ENCODE results near the gene OXNAD1. TPM values are rescaled to one million over a fixed set of nuclear protein-coding genes. Genes with fewer than 3 reads are reported as not detected.

OXNAD1 gene
- total and polyA plus RNA-seq, 2 experiments from 2014 or later, result 14.4 to 21.1 TPM

GRCh38 chr3:16335772-16336645 is 71.0 kb downstream of the OXNAD1 start:
- Histone ChIP-seq H3K27ac (no peak overlapping the region), H2AFZ (no peak overlapping the region), H3K4me1 (ENCODE audit: insufficient read depth) (no peaks in the 10 kb centered on the region), H3K9me3 (ENCODE audit: low read depth) (peaks cover 6% of the 10 kb centered on the region), H3K79me2 (no peaks in the 10 kb centered on the region), H3K36me3 (replicated peaks; ENCODE audit: insufficient read depth, low read depth) (no peaks in the 10 kb centered on the region), H3K4me2 (no peak overlapping the region), H3K9me2 (replicated peaks; ENCODE audit: insufficient read depth) (no peaks in the 10 kb centered on the region), H4K20me1 (ENCODE audit: insufficient read depth, poor library complexity, severe bottlenecking) (no peaks in the 10 kb centered on the region), H3K27me3 (no peaks in the 10 kb centered on the region), H3K4me3 (no peak overlapping the region)
- no peak for DNase-seq (ENCODE audit: low spot score)
- TF ChIP-seq CTCF (IDR thresholded peaks at IDR 0.05; ENCODE audit: poor library complexity), result no peak
- no peak for TF ChIP-seq EZH2phosphoT487 (IDR thresholded peaks at IDR 0.05; ENCODE audit: low read depth, severe bottlenecking, unreplicated experiment)
- TF ChIP-seq EZH2 (IDR thresholded peaks at IDR 0.05; ENCODE audit: borderline replicate concordance), result no peak
- 90% methylated on average over 14 of the region's 14 CpGs for WGBS (ENCODE audit: low lambda C conversion rate, missing lambda C conversion rate)

- no peak for DNase-seq (ENCODE audit: low spot score)
- no peaks in the 10 kb centered on the region for H3K4me1 ChIP-seq (ENCODE audit: insufficient read depth)
- H4K20me1 ChIP-seq (ENCODE audit: insufficient read depth, poor library complexity, severe bottlenecking), result no peaks in the 10 kb centered on the region
- peaks cover 2% of the 10 kb centered on the region for H3K9me3 ChIP-seq (ENCODE audit: low read depth)
- no peak overlapping the region for H3K27ac ChIP-seq
- H3K9me2 ChIP-seq (replicated peaks; ENCODE audit: insufficient read depth), result no peaks in the 10 kb centered on the region
- 98% methylated on average over 6 of the region's 6 CpGs for WGBS (ENCODE audit: low lambda C conversion rate, missing lambda C conversion rate)
- no peaks in the 10 kb centered on the region for H3K79me2 ChIP-seq
- H3K27me3 ChIP-seq, result no peaks in the 10 kb centered on the region
- no peak overlapping the region for H2AFZ ChIP-seq
- no peaks in the 10 kb centered on the region for H3K36me3 ChIP-seq (replicated peaks; ENCODE audit: insufficient read depth, low read depth)
- H3K4me3 ChIP-seq, result no peak overlapping the region
- TF ChIP-seq CTCF (IDR thresholded peaks at IDR 0.05; ENCODE audit: poor library complexity), result no peak
- TF ChIP-seq EZH2 (IDR thresholded peaks at IDR 0.05; ENCODE audit: borderline replicate concordance), result no peak
- no peak for TF ChIP-seq EZH2phosphoT487 (IDR thresholded peaks at IDR 0.05; ENCODE audit: low read depth, severe bottlenecking, unreplicated experiment)
- no peak overlapping the region for H3K4me2 ChIP-seq
Measured at GRCh38 chr3:16336825-16337224, 71.8 kb downstream of the OXNAD1 start.

- H4K20me1 ChIP-seq (ENCODE audit: insufficient read depth, poor library complexity, severe bottlenecking), result no peaks in the 10 kb centered on the region
- WGBS (ENCODE audit: low lambda C conversion rate, missing lambda C conversion rate), result 93% methylated on average over 15 of the region's 15 CpGs
- H3K27ac ChIP-seq, result peak overlapping the region; percentile 51
- H2AFZ ChIP-seq, result no peak overlapping the region
- H3K79me2 ChIP-seq, result no peaks in the 10 kb centered on the region
- H3K4me2 ChIP-seq, result no peak overlapping the region
- no peak for DNase-seq (ENCODE audit: low spot score)
- H3K36me3 ChIP-seq (replicated peaks; ENCODE audit: insufficient read depth, low read depth), result no peaks in the 10 kb centered on the region
- H3K9me2 ChIP-seq (replicated peaks; ENCODE audit: insufficient read depth), result no peaks in the 10 kb centered on the region
- H3K4me3 ChIP-seq, result no peak overlapping the region
- TF ChIP-seq EZH2 (IDR thresholded peaks at IDR 0.05; ENCODE audit: borderline replicate concordance) (no peak), EZH2phosphoT487 (IDR thresholded peaks at IDR 0.05; ENCODE audit: low read depth, severe bottlenecking, unreplicated experiment) (no peak), CTCF (IDR thresholded peaks at IDR 0.05; ENCODE audit: poor library complexity) (no peak)
- no peaks in the 10 kb centered on the region for H3K27me3 ChIP-seq
- H3K4me1 ChIP-seq (ENCODE audit: insufficient read depth), result no peaks in the 10 kb centered on the region
- no peaks in the 10 kb centered on the region for H3K9me3 ChIP-seq (ENCODE audit: low read depth)
Measured at GRCh38 chr3:16337856-16338540, 73.0 kb downstream of the OXNAD1 start.
